ENCODE measurements around the gene MEIKIN. TPM values are rescaled to one million over a fixed set of nuclear protein-coding genes. Genes with fewer than 3 reads are reported as not detected.

The MEIKIN gene
- polyA plus RNA-seq, 1 donor from 2014 or later = not detected

- Histone ChIP-seq H3K9me2 (ENCODE audit: insufficient read depth, low read length) (no peaks in the 10 kb centered on the region), H3K27me3 (ENCODE audit: insufficient read depth, low read depth, low read length) (no peaks in the 10 kb centered on the region), H3K9me3 (ENCODE audit: low read length) (no peaks in the 10 kb centered on the region), H3K4me2 (ENCODE audit: low read length) (no peak overlapping the region), H3K9ac (ENCODE audit: low read length) (no peak overlapping the region), H2AFZ (ENCODE audit: low read depth, low read length) (no peak overlapping the region), H3K36me3 (ENCODE audit: insufficient read depth, low read length) (no peaks in the 10 kb centered on the region), H3K27ac (ENCODE audit: low read length) (no peak overlapping the region), H4K20me1 (ENCODE audit: insufficient read depth) (no peaks in the 10 kb centered on the region), H3K4me3 (ENCODE audit: low read length) (no peak overlapping the region), H3K79me2 (replicated peaks; ENCODE audit: insufficient read depth, low read length) (no peaks in the 10 kb centered on the region), H3F3A (ENCODE audit: insufficient read depth, low read length, poor library complexity, severe bottlenecking) (no peaks in the 10 kb centered on the region)
- TF ChIP-seq SMC3 (conservative IDR thresholded peaks at IDR 0.05; ENCODE audit: poor library complexity) (no peak), REST (IDR thresholded peaks at IDR 0.05; ENCODE audit: borderline replicate concordance) (no peak), EZH2 (IDR thresholded peaks at IDR 0.05; ENCODE audit: borderline replicate concordance, insufficient read depth, low read length, poor library complexity, severe bottlenecking) (no peak), EP300 (conservative IDR thresholded peaks at IDR 0.05; ENCODE audit: poor library complexity, severe bottlenecking) (no peak), RAD21 (conservative IDR thresholded peaks at IDR 0.05) (no peak), MXI1 (conservative IDR thresholded peaks at IDR 0.05; ENCODE audit: poor library complexity, severe bottlenecking) (no peak), POLR2AphosphoS5 (IDR thresholded peaks at IDR 0.05) (no peak), TAF1 (IDR thresholded peaks at IDR 0.05; ENCODE audit: low read depth) (no peak)
- TF ChIP-seq, protein P1, sequence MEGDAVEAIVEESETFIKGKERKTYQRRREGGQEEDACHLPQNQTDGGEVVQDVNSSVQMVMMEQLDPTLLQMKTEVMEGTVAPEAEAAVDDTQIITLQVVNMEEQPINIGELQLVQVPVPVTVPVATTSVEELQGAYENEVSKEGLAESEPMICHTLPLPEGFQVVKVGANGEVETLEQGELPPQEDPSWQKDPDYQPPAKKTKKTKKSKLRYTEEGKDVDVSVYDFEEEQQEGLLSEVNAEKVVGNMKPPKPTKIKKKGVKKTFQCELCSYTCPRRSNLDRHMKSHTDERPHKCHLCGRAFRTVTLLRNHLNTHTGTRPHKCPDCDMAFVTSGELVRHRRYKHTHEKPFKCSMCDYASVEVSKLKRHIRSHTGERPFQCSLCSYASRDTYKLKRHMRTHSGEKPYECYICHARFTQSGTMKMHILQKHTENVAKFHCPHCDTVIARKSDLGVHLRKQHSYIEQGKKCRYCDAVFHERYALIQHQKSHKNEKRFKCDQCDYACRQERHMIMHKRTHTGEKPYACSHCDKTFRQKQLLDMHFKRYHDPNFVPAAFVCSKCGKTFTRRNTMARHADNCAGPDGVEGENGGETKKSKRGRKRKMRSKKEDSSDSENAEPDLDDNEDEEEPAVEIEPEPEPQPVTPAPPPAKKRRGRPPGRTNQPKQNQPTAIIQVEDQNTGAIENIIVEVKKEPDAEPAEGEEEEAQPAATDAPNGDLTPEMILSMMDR (IDR thresholded peaks at IDR 0.05; ENCODE audit: poor library complexity, severe bottlenecking) = no peak
Observed at GRCh38 chr5:131992370-131992769, 46.9 kb upstream of the MEIKIN start.

GRCh38 chr5:131991593-131992324 lies 46.3 kb upstream of the MEIKIN start:
- Histone ChIP-seq H2AFZ (ENCODE audit: low read depth, low read length) (no peak overlapping the region), H3K36me3 (ENCODE audit: insufficient read depth, low read length) (no peaks in the 10 kb centered on the region), H3K4me3 (ENCODE audit: low read length) (no peak overlapping the region), H3K9ac (ENCODE audit: low read length) (no peak overlapping the region), H3K27ac (ENCODE audit: low read length) (no peak overlapping the region), H3K9me2 (ENCODE audit: insufficient read depth, low read length) (no peaks in the 10 kb centered on the region), H3F3A (ENCODE audit: insufficient read depth, low read length, poor library complexity, severe bottlenecking) (no peaks in the 10 kb centered on the region), H3K79me2 (replicated peaks; ENCODE audit: insufficient read depth, low read length) (no peaks in the 10 kb centered on the region), H3K9me3 (ENCODE audit: low read length) (no peaks in the 10 kb centered on the region), H3K27me3 (ENCODE audit: insufficient read depth, low read depth, low read length) (no peaks in the 10 kb centered on the region), H4K20me1 (ENCODE audit: insufficient read depth) (no peaks in the 10 kb centered on the region), H3K4me2 (ENCODE audit: low read length) (no peak overlapping the region)
- TF ChIP-seq MXI1 (conservative IDR thresholded peaks at IDR 0.05; ENCODE audit: poor library complexity, severe bottlenecking) (no peak), RAD21 (conservative IDR thresholded peaks at IDR 0.05) (no peak), REST (IDR thresholded peaks at IDR 0.05; ENCODE audit: borderline replicate concordance) (no peak), SMC3 (conservative IDR thresholded peaks at IDR 0.05; ENCODE audit: poor library complexity) (no peak), EZH2 (IDR thresholded peaks at IDR 0.05; ENCODE audit: borderline replicate concordance, insufficient read depth, low read length, poor library complexity, severe bottlenecking) (no peak), TAF1 (IDR thresholded peaks at IDR 0.05; ENCODE audit: low read depth) (no peak), EP300 (conservative IDR thresholded peaks at IDR 0.05; ENCODE audit: poor library complexity, severe bottlenecking) (no peak), POLR2AphosphoS5 (IDR thresholded peaks at IDR 0.05) (no peak)
- TF ChIP-seq, protein P1 (IDR thresholded peaks at IDR 0.05; ENCODE audit: poor library complexity, severe bottlenecking) = no peak

Measured in neural cell (in vitro differentiated cells).